GM20000 (cell line): ENCODE results near the gene MDM1.

Source experiments
- DNase-seq: peaks from one replicate; pipeline ENCODE4 v3.0.0; 2012; ENCODE audit warnings: low spot score
- TF ChIP-seq, protein P1 (sequence below): IDR thresholded peaks from 2 replicates; pipeline ENCODE4 v1.5.1; 2012; ENCODE audit warnings: mild to moderate bottlenecking, control low read depth; ENCODE audit errors: extremely low read depth, missing control alignments

MDM1 gene

DNA sequence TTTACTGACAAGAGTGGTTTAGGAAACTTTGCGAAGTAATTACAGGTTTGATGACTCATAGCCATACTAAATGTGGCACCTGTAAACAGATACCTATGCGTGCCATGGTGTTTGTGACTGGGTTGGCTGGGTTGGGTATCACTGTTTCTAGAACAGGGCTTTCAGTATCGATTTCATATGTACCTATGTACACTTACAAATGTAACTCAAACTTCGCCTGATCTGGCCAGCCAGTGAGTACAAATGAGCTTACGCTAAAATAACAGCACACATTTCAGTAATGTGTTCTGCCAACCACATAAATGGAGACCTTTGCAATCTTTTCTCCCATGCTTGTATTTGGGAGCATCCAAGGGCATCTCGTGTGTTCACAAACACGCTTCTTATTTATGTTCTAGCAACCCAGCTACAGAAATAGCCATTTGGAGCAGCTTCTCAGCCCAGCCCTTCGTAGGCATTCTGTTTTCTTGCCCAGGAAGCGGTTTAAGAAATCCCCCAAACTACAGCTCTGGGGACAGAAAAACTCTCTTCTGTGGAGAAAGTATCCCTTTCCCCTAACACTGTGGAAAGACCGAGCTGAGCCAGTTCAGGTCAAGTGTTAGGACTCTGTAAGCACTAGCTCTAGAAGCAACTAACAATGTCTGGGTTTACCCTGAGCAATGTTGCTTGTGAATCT is 42.3 kb upstream of the MDM1 start:
- TF ChIP-seq, protein P1, sequence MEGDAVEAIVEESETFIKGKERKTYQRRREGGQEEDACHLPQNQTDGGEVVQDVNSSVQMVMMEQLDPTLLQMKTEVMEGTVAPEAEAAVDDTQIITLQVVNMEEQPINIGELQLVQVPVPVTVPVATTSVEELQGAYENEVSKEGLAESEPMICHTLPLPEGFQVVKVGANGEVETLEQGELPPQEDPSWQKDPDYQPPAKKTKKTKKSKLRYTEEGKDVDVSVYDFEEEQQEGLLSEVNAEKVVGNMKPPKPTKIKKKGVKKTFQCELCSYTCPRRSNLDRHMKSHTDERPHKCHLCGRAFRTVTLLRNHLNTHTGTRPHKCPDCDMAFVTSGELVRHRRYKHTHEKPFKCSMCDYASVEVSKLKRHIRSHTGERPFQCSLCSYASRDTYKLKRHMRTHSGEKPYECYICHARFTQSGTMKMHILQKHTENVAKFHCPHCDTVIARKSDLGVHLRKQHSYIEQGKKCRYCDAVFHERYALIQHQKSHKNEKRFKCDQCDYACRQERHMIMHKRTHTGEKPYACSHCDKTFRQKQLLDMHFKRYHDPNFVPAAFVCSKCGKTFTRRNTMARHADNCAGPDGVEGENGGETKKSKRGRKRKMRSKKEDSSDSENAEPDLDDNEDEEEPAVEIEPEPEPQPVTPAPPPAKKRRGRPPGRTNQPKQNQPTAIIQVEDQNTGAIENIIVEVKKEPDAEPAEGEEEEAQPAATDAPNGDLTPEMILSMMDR, result no peak
- peak; percentile 53 for DNase-seq

DNA sequence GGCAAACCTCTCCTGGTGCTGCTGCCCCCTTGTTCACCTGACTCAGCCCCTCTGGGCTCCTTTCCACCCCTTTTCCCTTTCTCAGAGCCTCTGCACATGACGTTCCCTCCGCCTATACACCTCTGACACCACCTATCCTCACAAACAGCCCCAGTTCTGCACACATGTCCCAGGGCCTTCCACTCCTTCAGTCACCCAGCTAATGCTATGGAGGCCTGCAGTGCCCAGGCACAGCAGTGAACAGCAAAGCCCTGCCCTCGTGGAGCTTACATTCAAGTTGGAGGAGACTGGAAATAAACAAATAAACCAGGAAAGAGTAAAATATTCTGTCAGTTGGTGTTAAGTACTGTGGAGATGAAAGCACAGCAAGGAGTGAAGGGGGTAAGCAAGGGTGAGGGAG is 38.5 kb upstream of the MDM1 start:
- TF ChIP-seq, protein P1, result no peak
- DNase-seq, result no peak

DNA sequence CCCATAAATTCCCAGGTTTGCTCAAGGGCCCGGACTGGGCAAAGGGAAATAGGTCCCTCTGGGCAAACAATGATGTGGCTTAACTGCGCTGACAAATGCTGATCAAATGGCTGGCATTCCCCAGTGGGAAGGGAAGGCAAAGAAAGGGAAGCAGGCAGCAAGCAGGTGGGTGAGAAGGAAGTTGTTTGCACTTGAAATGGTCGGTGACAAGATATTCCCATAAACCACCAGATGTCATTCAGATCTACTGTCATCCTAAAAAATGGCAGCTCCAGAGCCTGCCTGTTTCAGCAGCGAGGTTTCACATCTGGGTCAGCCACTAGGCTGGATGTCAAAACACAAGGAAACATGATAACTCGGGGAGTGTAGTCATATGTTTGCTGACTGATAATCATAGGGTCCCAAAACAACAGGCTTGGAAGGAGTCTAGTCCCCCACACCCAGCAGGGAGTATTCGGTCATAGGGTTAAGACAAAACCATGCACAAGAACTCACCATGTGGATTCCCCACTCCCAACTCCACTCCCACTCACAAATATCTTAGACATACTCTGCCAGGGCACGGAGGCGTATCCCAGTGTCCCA is 37.9 kb upstream of the MDM1 start:
- TF ChIP-seq, protein P1, result no peak
- DNase-seq, result no peak

DNA sequence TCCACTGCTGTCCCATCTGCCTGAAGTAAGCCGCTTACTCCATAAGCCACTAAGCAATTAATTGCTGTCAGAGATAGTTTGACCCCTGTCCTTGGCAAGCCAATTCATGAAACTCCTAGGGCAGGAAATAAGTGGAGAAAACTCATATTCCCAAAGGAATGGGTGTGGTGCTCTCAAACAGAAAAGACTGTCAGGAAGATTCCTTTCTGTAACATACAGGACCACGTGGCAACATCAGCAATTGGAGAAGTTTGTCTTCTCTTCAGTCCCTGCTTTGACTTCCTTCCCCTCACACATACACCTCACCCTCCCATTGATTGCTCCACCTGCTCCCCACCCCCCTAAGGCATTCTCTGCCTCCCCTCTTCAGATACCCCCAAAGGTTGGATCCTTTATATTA is 36.2 kb upstream of the MDM1 start:
- TF ChIP-seq, protein P1, result no peak
- no peak for DNase-seq

DNA sequence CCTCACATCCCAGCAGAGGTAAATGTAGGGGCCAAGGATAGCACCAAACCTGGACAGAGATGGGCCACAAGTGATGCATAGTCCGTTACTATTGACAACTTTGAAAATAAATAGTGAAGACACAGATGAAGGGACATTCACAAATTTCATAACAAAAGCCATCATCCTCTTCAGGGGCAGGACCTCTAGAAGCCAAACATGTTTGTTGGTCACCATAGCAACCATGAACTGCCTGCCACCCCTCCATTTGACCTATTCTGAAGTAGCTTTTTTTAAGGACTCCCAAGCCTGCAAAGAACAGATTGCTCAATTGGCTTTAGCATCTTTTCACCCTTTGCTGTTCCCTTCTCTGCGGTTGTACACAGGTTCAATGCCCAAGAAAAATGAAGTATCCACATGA is 35.7 kb upstream of the MDM1 start:
- TF ChIP-seq, protein P1, result no peak
- DNase-seq, result no peak

DNA sequence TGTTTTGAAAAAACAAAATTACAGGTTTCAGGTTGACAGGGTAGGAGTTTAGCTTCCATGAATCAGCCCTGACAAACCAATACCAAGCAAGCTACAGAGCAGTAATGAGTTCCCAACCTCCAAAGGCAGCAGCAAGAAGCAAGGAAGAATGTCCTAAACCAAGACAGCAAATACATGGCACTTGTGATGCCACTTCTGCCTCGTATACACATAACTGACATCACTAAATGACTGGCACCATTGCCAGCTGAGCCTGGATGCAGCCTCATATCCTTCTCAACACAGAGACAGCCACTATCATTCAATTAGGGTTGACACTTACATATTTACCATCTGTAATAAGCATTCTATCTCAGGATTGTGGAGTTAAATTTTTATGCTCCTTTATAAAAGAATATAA is 35.0 kb upstream of the MDM1 start:
- DNase-seq, result no peak
- TF ChIP-seq, protein P1, result no peak

DNA sequence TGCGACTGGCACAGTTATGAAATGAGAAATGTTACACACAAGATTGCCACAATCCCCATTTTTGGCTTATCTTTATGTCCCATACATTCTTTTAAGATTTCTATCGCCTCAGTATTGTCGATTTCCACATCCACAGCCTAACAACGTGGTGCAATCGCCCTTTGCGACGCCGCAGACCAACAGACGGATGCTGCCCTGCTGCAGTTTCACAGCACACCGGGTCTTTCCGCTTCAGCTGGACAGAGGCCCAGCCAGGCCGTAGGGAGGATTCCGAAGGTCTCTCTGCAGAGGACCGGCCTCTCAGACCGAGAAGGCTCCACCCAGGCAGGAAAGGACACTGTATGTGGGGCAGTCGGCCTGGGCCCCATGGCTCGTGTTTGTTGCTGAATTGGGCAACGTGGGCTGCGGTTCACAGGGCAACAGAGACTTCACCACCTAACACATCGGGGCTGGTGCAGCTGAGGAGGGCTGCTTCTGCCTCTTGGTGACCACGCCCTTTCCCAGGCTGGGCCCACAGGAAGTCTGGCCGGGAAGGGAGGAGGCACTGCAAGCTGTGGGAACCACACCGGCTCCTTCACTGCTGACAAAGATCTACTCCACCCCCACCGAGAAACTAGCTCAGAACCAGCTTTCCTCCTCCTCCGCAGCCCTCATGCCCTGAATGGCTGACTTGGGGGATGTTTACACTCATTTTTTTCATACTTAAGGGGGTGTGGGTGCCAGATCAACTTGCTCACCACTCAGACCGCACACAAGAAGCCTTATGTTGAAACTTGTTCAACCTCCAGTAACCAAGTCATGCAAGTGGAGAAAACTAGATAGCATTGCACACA is 32.9 kb upstream of the MDM1 start:
- DNase-seq, result peak; percentile 77
- TF ChIP-seq, protein P1, result no peak
